K562 treated with DMSO at 1 percent for 4 hours (cell line): ENCODE measurements around the gene HDAC2. TPM values are rescaled to one million over a fixed set of nuclear protein-coding genes. Genes with fewer than 3 reads are reported as not detected.

Source experiments
- total RNA-seq: library from RNA; unstranded; fragments of 300-600 nt; gene quantifications from 2 replicates; pipeline ENCODE4 v1.2.3, GENCODE V29; 2022; ENCODE audit not compliant: insufficient read depth

HDAC2 gene
- total RNA-seq: 111 and 130 TPM in 2 replicates

DNA sequence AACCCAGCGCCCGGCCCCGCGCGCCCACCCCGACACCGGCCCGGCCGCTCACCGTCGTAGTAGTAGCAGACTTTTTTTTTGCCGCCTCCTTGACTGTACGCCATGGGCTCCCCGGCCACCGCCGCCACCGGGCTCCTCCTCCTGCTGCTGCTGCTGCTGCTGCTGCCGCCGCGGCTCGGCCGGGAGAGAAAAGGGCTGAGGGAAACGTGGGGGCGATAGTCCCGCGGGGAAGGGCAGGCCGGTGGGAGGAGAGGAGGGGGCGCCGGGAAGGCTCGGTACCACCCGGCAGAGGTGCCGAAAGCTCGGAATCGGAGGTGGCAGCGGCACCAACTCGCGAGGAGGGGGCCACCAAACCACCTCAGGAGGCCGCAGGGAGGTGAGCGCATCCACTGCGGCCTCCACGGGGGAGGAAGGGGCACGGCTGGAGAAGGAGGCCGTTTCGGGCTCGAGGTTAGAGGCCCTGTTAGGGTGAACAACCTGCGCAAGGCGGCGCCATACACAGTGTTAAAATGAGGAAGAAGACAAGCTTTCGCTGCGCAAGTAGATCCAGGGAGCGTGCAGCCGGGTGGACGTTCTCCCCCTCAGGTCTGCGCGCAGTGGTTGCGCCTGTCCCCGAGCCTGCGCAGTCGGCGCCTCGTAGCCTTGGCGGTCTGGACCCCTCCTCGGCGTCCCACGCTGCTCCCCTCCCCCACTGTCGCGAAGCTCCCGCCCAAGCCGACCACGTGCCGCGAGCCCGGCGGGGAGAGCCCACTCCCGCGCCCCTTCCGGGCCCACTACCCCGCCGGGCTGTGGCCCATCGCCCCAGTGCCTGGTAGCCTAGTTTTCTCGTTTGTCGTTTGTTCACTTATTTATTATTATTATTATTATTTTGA is at the start of gene HDAC2:
Gene HDAC2, minus strand, starts transcription at position 344 of the 872 bp plus-strand sequence. Its CDS starts 240 bp downstream, at position 104.

Other genes with a start within 250 kb of the HDAC2 start
- gene MARCKS, start 113.8 kb downstream of the HDAC2 start, total RNA-seq: 2.6 and 3.9 TPM in 2 replicates